Hepatocyte (in vitro differentiated cells): ENCODE results near the gene FBXL12. TPM values are rescaled to one million over a fixed set of nuclear protein-coding genes. Genes with fewer than 3 reads are reported as not detected.

Source experiments
- DNase-seq: peaks from one replicate; pipeline ENCODE4 v3.0.0-alpha.2; 2016; ENCODE audit warnings: low spot score
- H2AFZ ChIP-seq: fragments of 200-600 bp; sonication (generic); 2 replicates; pipeline ENCODE4 v1.6.0; 2016; ENCODE audit warnings: antibody characterized with exemption, mild to moderate bottlenecking
- H3K27ac ChIP-seq: fragments of 200-600 bp; sonication (generic); 2 replicates; pipeline ENCODE4 v1.5.1; 2016; ENCODE audit warnings: mild to moderate bottlenecking
- H3K27me3 ChIP-seq: fragments of 200-600 bp; sonication (generic); 2 replicates; pipeline ENCODE4 v1.6.1; 2016
- H3K36me3 ChIP-seq: fragments of 200-600 bp; sonication (generic); replicated peaks from 2 replicates; pipeline ENCODE4 v1.5.1; 2016; ENCODE audit warnings: low read depth; ENCODE audit not compliant: insufficient read depth
- H3K4me1 ChIP-seq: fragments of 200-600 bp; sonication (generic); 2 replicates; pipeline ENCODE4 v1.5.1; 2016; ENCODE audit warnings: mild to moderate bottlenecking, moderate library complexity; ENCODE audit not compliant: insufficient read depth
- H3K4me2 ChIP-seq: fragments of 200-600 bp; sonication (generic); 2 replicates; pipeline ENCODE4 v1.6.0; 2016
- H3K4me3 ChIP-seq: fragments of 200-600 bp; sonication (generic); 2 replicates; pipeline ENCODE4 v1.5.1; 2016; ENCODE audit warnings: mild to moderate bottlenecking
- H3K79me2 ChIP-seq: fragments of 200-600 bp; sonication (generic); 2 replicates; pipeline ENCODE4 v1.6.0; 2017; ENCODE audit warnings: mild to moderate bottlenecking
- H3K9me2 ChIP-seq: fragments of 200-600 bp; sonication (generic); replicated peaks from 2 replicates; pipeline ENCODE4 v1.6.0; 2017; ENCODE audit warnings: mild to moderate bottlenecking; ENCODE audit not compliant: insufficient read depth
- H3K9me3 ChIP-seq: fragments of 200-600 bp; sonication (generic); 2 replicates; pipeline ENCODE4 v1.5.1; 2016; ENCODE audit warnings: low read depth, mild to moderate bottlenecking
- H4K20me1 ChIP-seq: fragments of 200-600 bp; sonication (generic); 2 replicates; pipeline ENCODE4 v1.6.0; 2016; ENCODE audit warnings: mild to moderate bottlenecking; ENCODE audit not compliant: insufficient read depth, poor library complexity, severe bottlenecking
- CTCF ChIP-seq: fragments of 200-600 bp; sonication (generic); IDR thresholded peaks from 2 replicates; pipeline ENCODE4 v1.5.1; 2016; ENCODE audit warnings: antibody characterized with exemption, mild to moderate bottlenecking; ENCODE audit not compliant: poor library complexity
- EZH2 ChIP-seq: fragments of 200-600 bp; sonication (generic); IDR thresholded peaks from 2 replicates; pipeline ENCODE4 v1.6.1; 2016; ENCODE audit warnings: antibody characterized with exemption, mild to moderate bottlenecking, borderline replicate concordance
- EZH2phosphoT487 ChIP-seq: fragments of 200-600 bp; sonication (generic); IDR thresholded peaks from one replicate; pipeline ENCODE4 v1.6.1; 2018; ENCODE audit warnings: antibody characterized with exemption, mild to moderate bottlenecking, low read depth, moderate library complexity; ENCODE audit not compliant: unreplicated experiment, severe bottlenecking
- WGBS: methylation state at CpG from one replicate; pipeline ENCODE4 v1.1.6; 2016; ENCODE audit warnings: low lambda C conversion rate; ENCODE audit errors: missing lambda C conversion rate; 5-methylcytosine and 5-hydroxymethylcytosine counted together
- polyA plus RNA-seq: library from polyadenylated mRNA; unstranded; fragments of >200 nt; fragmentation: Nextera tagmentation; extraction: Ambion mirVana; gene quantifications from 2 replicates; pipeline ENCODE4 v1.2.1, GENCODE V29; 2016
- total RNA-seq: library from RNA; depleted of rRNA; stranded (reverse); fragments of >200 nt; gene quantifications from 2 replicates; pipeline ENCODE4 v1.2.3, GENCODE V29; 2014

FBXL12 gene
- total and polyA plus RNA-seq, 2 experiments from 2014 or later: 33.1 to 42.3 TPM

DNA sequence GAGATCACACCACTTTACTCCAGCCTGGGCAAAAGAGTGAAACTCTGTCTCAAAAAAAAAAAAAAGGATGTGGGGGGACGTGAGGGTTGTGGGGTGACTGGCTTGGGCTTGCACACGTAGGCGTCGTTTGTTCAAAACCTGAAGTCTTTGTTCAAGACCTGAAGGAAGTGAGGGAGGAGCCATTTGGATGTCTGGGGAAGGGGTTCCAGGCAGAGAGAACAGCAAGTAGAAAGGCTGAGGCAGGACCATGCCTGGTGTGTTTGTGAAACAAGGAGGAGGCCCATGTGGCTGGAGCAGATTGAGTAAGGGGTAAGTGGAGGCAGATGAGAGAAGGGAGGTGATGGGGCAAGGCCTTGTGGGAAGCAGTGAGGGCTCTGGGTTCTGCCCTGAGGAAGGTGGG is 44.1 kb upstream of the FBXL12 start:
- Histone ChIP-seq H3K4me1 (no peaks in the 10 kb centered on the region), H3K9me2 (no peaks in the 10 kb centered on the region), H3K4me3 (no peak overlapping the region), H3K36me3 (no peaks in the 10 kb centered on the region), H3K27me3 (no peaks in the 10 kb centered on the region), H3K79me2 (no peaks in the 10 kb centered on the region), H3K27ac (no peak overlapping the region), H3K9me3 (no peaks in the 10 kb centered on the region), H2AFZ (no peak overlapping the region), H3K4me2 (no peak overlapping the region), H4K20me1 (no peaks in the 10 kb centered on the region)
- WGBS: 86% methylated on average over 4 of the region's 4 CpGs
- no peak for DNase-seq
- TF ChIP-seq EZH2phosphoT487 (no peak), CTCF (no peak), EZH2 (no peak)

- no peaks in the 10 kb centered on the region for H3K27me3 ChIP-seq
- no peaks in the 10 kb centered on the region for H3K4me1 ChIP-seq
- H3K36me3 ChIP-seq: no peaks in the 10 kb centered on the region
- H4K20me1 ChIP-seq: no peaks in the 10 kb centered on the region
- H3K9me2 ChIP-seq: no peaks in the 10 kb centered on the region
- no peak overlapping the region for H2AFZ ChIP-seq
- TF ChIP-seq CTCF (no peak), EZH2 (no peak), EZH2phosphoT487 (no peak)
- H3K9me3 ChIP-seq: no peaks in the 10 kb centered on the region
- H3K27ac ChIP-seq: no peak overlapping the region
- DNase-seq: no peak
- no peak overlapping the region for H3K4me2 ChIP-seq
- H3K4me3 ChIP-seq: no peak overlapping the region
- H3K79me2 ChIP-seq: no peaks in the 10 kb centered on the region
- WGBS: 78% methylated on average over 1 of the region's 1 CpG
Observed at GRCh38 chr19:9861503-9861902, 42.6 kb upstream of the FBXL12 start.

DNA sequence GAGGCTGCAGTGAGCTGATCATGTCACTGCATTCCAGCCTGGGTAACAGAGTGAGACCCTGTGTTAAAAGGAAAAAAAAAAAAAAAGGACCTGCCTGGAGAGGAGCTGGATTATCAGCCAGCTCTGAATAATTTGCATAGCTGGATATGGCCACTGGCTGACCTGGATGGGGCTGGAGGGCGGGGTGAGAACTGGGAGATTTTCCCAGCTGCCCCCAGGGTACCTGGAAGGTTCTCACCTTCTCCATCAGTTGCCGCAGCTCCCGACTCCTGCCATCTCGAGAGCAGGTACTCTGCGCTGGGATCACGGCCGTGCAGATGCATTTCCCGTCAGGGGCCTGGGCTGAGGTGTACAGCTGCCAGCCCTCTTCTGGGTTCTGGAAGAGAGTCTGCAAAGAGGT is 41.5 kb upstream of the FBXL12 start:
- no peak overlapping the region for H3K4me3 ChIP-seq
- WGBS: 92% methylated on average over 8 of the region's 8 CpGs

More for the DNA sequence above, 41.5 kb upstream of the FBXL12 start:
- Histone ChIP-seq H3K9me3 (no peaks in the 10 kb centered on the region), H3K4me1 (no peaks in the 10 kb centered on the region), H3K27me3 (no peaks in the 10 kb centered on the region), H3K4me2 (no peak overlapping the region), H3K27ac (no peak overlapping the region), H3K9me2 (no peaks in the 10 kb centered on the region), H2AFZ (no peak overlapping the region), H3K36me3 (no peaks in the 10 kb centered on the region), H3K79me2 (no peaks in the 10 kb centered on the region), H4K20me1 (no peaks in the 10 kb centered on the region)
- no peak for TF ChIP-seq EZH2phosphoT487
- no peak for TF ChIP-seq CTCF
- no peak for DNase-seq
